ENCODE results near the gene AHNAK.
"Not testable (repeated sequence)": the region's sequence is repeated elsewhere in the genome, so short reads cannot be mapped to it uniquely, and the experiment has no call there.

The AHNAK gene

GRCh38 chr11:62399878-62400266 is 146.7 kb downstream of the AHNAK start:
- DNase-seq = no peak

GRCh38 chr11:62399172-62399877 is 147.3 kb downstream of the AHNAK start:
- DNase-seq = no peak

GRCh38 chr11:62398011-62398994 is 148.3 kb downstream of the AHNAK start:
- no peak for DNase-seq

- no peak for DNase-seq
Observed at GRCh38 chr11:62395885-62396551, 150.6 kb downstream of the AHNAK start.

- peak; percentile 61 for DNase-seq
Observed at GRCh38 chr11:62394825-62395538, 151.6 kb downstream of the AHNAK start.

- no peak for DNase-seq
Observed at GRCh38 chr11:62393735-62394134, 152.9 kb downstream of the AHNAK start.

- DNase-seq = peak; percentile 35
Observed at GRCh38 chr11:62393061-62393611, 153.5 kb downstream of the AHNAK start.

- no peak for DNase-seq
Observed at GRCh38 chr11:62392506-62392905, 154.1 kb downstream of the AHNAK start.

GRCh38 chr11:62391642-62392425 is 154.8 kb downstream of the AHNAK start:
- DNase-seq = no peak

GRCh38 chr11:62390722-62391121 is 155.9 kb downstream of the AHNAK start:
- no peak for DNase-seq

- no peak for DNase-seq
Observed at GRCh38 chr11:62390237-62390636, 156.4 kb downstream of the AHNAK start.

GRCh38 chr11:62388999-62389398 is 157.6 kb downstream of the AHNAK start:
- no peak for DNase-seq

GRCh38 chr11:62387381-62387780 is 159.2 kb downstream of the AHNAK start:
- DNase-seq = no peak

GRCh38 chr11:62386083-62386482 is 160.5 kb downstream of the AHNAK start:
- not testable (repeated sequence) for DNase-seq

- DNase-seq = no peak
Observed at GRCh38 chr11:62383822-62384221, 162.8 kb downstream of the AHNAK start.
